HepG2 (cell line): ENCODE results near the gene TLR9. TPM values are rescaled to one million over a fixed set of nuclear protein-coding genes. Genes with fewer than 3 reads are reported as not detected.

Source experiments
- ATF1 ChIP-seq: IDR thresholded peaks from 2 replicates; pipeline ENCODE4 v1.6.1; 2016; ENCODE audit warnings: mild to moderate bottlenecking, control low read depth
- CEBPB ChIP-seq: IDR thresholded peaks from 2 replicates; pipeline ENCODE4 v1.6.1; 2011; ENCODE audit warnings: low read depth, low read length, improper control_type of control experiment, borderline replicate concordance
- ETV6 ChIP-seq: sonication (generic); formaldehyde crosslinking; conservative IDR thresholded peaks from 2 replicates; pipeline ENCODE4 v1.4.0; 2020; ENCODE audit warnings: missing genetic modification reagents
- FOXA3 ChIP-seq: IDR thresholded peaks from 2 replicates; pipeline ENCODE4 v1.6.1; 2016; ENCODE audit warnings: missing genetic modification reagents, missing compliant biosample characterization
- HOXA7 ChIP-seq: sonication (generic); formaldehyde crosslinking; IDR thresholded peaks from 2 replicates; pipeline ENCODE4 v1.8.1; 2022; ENCODE audit warnings: mild to moderate bottlenecking, missing genetic modification reagents, moderate library complexity
- KIAA2018 ChIP-seq: sonication (generic); formaldehyde crosslinking; IDR thresholded peaks from 2 replicates; pipeline ENCODE4 v1.5.0; 2020; ENCODE audit warnings: mild to moderate bottlenecking, missing genetic modification reagents, borderline replicate concordance
- KMT2B ChIP-seq: IDR thresholded peaks from 2 replicates; pipeline ENCODE4 v1.6.1; 2016; ENCODE audit warnings: missing genetic modification reagents, missing compliant biosample characterization
- MTA1 ChIP-seq: sonication (generic); formaldehyde crosslinking; IDR thresholded peaks from 2 replicates; pipeline ENCODE4 v1.4.0; 2020; ENCODE audit warnings: missing genetic modification reagents, mild to moderate bottlenecking, borderline replicate concordance
- NAIF1 ChIP-seq: sonication (generic); formaldehyde crosslinking; IDR thresholded peaks from 2 replicates; pipeline ENCODE4 v1.5.0; 2020; ENCODE audit warnings: mild to moderate bottlenecking, missing genetic modification reagents, borderline replicate concordance
- NR3C1 ChIP-seq: sonication (generic); formaldehyde crosslinking; IDR thresholded peaks from 2 replicates; pipeline ENCODE4 v1.4.0; 2020; ENCODE audit warnings: missing genetic modification reagents
- PCBP1 ChIP-seq: fragments of 200-400 bp; formaldehyde crosslinking; IDR thresholded peaks from 2 replicates; pipeline ENCODE4 v1.6.1; 2017; ENCODE audit warnings: mild to moderate bottlenecking, low read depth, low read length, borderline replicate concordance
- PLSCR1 ChIP-seq: sonication (generic); formaldehyde crosslinking; IDR thresholded peaks from 2 replicates; pipeline ENCODE4 v1.5.0; 2020; ENCODE audit warnings: missing genetic modification reagents, mild to moderate bottlenecking, borderline replicate concordance
- RXRB ChIP-seq: IDR thresholded peaks from 2 replicates; pipeline ENCODE4 v1.6.1; 2016; ENCODE audit warnings: borderline replicate concordance, missing genetic modification reagents, missing compliant biosample characterization
- SNAPC2 ChIP-seq: sonication (generic); formaldehyde crosslinking; IDR thresholded peaks from 2 replicates; pipeline ENCODE4 v1.8.1; 2022; ENCODE audit warnings: mild to moderate bottlenecking, missing genetic modification reagents
- SP2 ChIP-seq: sonication (generic); formaldehyde crosslinking; IDR thresholded peaks from 2 replicates; pipeline ENCODE4 v1.5.1; 2020; ENCODE audit warnings: mild to moderate bottlenecking, missing genetic modification reagents
- TBL1XR1 ChIP-seq: fragments of 150-350 bp; IDR thresholded peaks from 2 replicates; pipeline ENCODE4 v1.6.1; 2014; ENCODE audit warnings: borderline replicate concordance, low read length; ENCODE audit not compliant: partially characterized antibody
- ZFP82 ChIP-seq: sonication (generic); formaldehyde crosslinking; IDR thresholded peaks from 2 replicates; pipeline ENCODE4 v1.5.1; 2020; ENCODE audit warnings: mild to moderate bottlenecking, missing genetic modification reagents, borderline replicate concordance
- ZNF256 ChIP-seq: sonication (generic); formaldehyde crosslinking; conservative IDR thresholded peaks from 2 replicates; pipeline ENCODE4 v1.4.0; 2020; ENCODE audit warnings: missing genetic modification reagents
- ZNF3 ChIP-seq: IDR thresholded peaks from 2 replicates; pipeline ENCODE4 v1.7.0; 2017; ENCODE audit warnings: inconsistent platforms
- ZNF580 ChIP-seq: IDR thresholded peaks from 2 replicates; pipeline ENCODE4 v1.6.1; 2016; ENCODE audit warnings: low read depth, borderline replicate concordance
- ZNF619 ChIP-seq: sonication (generic); formaldehyde crosslinking; IDR thresholded peaks from 2 replicates; pipeline ENCODE4 v1.4.0; 2020; ENCODE audit warnings: mild to moderate bottlenecking, missing genetic modification reagents
- ZSCAN9 ChIP-seq: IDR thresholded peaks from 2 replicates; pipeline ENCODE4 v1.6.1; 2016; ENCODE audit warnings: borderline replicate concordance
- polyA plus RNA-seq, 8 experiments: library from polyadenylated mRNA; depleted of rRNA in 3 of 8; stranded (reverse) in 7 of 8; unstranded in 1 of 8; fragments of >200 nt; fragmentation: Illumina TruSeq in 4 of 8; extraction: Trizol in 4 of 8; gene quantifications; 2 replicates each; pipeline versions ENCODE4 v1.2.1 to v1.2.3, GENCODE V29; 2011 to 2016; ENCODE audit warnings: low read depth in 4 of 8, missing spikeins in 1 of 8, mixed read lengths in 1 of 8; ENCODE audit not compliant: insufficient read depth in 1 of 8
- total RNA-seq, 5 experiments: library from RNA; depleted of rRNA; stranded (reverse); fragments of >200 nt; fragmentation: Illumina TruSeq; extraction: Trizol; gene quantifications; 2 replicates each; pipeline ENCODE4 v1.2.3, GENCODE V29; 2016; ENCODE audit warnings: low read depth in 1 of 5

The TLR9 gene
- total and polyA plus RNA-seq, 2 of the 13 experiments (the other 11 are each of a cell fraction or from before 2014, with no cell fraction given) = not detected

- TF ChIP-seq KIAA2018 (no peak), MTA1 (CRISPR knock-in tag) (no peak), FOXA3 (peak; percentile 99), PCBP1 (no peak), SNAPC2 (CRISPR knock-in tag) (peak; percentile 84; the same call in 1 of the 2 replicates), ZFP82 (CRISPR knock-in tag) (no peak), ZNF3 (no peak), ZSCAN9 (CRISPR knock-in tag) (peak; percentile 84; the same call in 1 of the 2 replicates), ETV6 (no peak), ATF1 (CRISPR knock-in tag) (peak; percentile 66; the same call in 1 of the 2 replicates), ZNF619 (no peak), SP2 (CRISPR knock-in tag) (no peak), TBL1XR1 (peak; percentile 95), ZNF580 (CRISPR knock-in tag) (no peak), KMT2B (CRISPR knock-in tag) (no peak), NAIF1 (CRISPR knock-in tag) (no peak), HOXA7 (CRISPR knock-in tag) (no peak), RXRB (CRISPR knock-in tag) (peak; percentile 91), NR3C1 (CRISPR knock-in tag) (no peak), CEBPB (peak; percentile 99), PLSCR1 (CRISPR knock-in tag) (no peak), ZNF256 (CRISPR knock-in tag) (no peak)
These were observed 14.8 kb downstream of the TLR9 start (continued) for GRCh38 chr3:52210550-52211046.
